Hepatocyte (in vitro differentiated cells): ENCODE measurements around the gene ZNF830. TPM values are rescaled to one million over a fixed set of nuclear protein-coding genes. Genes with fewer than 3 reads are reported as not detected.
"Not testable (repeated sequence)": the region's sequence is repeated elsewhere in the genome, so short reads cannot be mapped to it uniquely, and the experiment has no call there.

Source experiments
- DNase-seq: peaks from one replicate; pipeline ENCODE4 v3.0.0-alpha.2; 2016; ENCODE audit warnings: low spot score
- H2AFZ ChIP-seq: fragments of 200-600 bp; sonication (generic); 2 replicates; pipeline ENCODE4 v1.6.0; 2016; ENCODE audit warnings: antibody characterized with exemption, mild to moderate bottlenecking
- H3K27ac ChIP-seq: fragments of 200-600 bp; sonication (generic); 2 replicates; pipeline ENCODE4 v1.5.1; 2016; ENCODE audit warnings: mild to moderate bottlenecking
- H3K27me3 ChIP-seq: fragments of 200-600 bp; sonication (generic); 2 replicates; pipeline ENCODE4 v1.6.1; 2016
- H3K36me3 ChIP-seq: fragments of 200-600 bp; sonication (generic); replicated peaks from 2 replicates; pipeline ENCODE4 v1.5.1; 2016; ENCODE audit warnings: low read depth; ENCODE audit not compliant: insufficient read depth
- H3K4me1 ChIP-seq: fragments of 200-600 bp; sonication (generic); 2 replicates; pipeline ENCODE4 v1.5.1; 2016; ENCODE audit warnings: mild to moderate bottlenecking, moderate library complexity; ENCODE audit not compliant: insufficient read depth
- H3K4me2 ChIP-seq: fragments of 200-600 bp; sonication (generic); 2 replicates; pipeline ENCODE4 v1.6.0; 2016
- H3K4me3 ChIP-seq: fragments of 200-600 bp; sonication (generic); 2 replicates; pipeline ENCODE4 v1.5.1; 2016; ENCODE audit warnings: mild to moderate bottlenecking
- H3K79me2 ChIP-seq: fragments of 200-600 bp; sonication (generic); 2 replicates; pipeline ENCODE4 v1.6.0; 2017; ENCODE audit warnings: mild to moderate bottlenecking
- H3K9me2 ChIP-seq: fragments of 200-600 bp; sonication (generic); replicated peaks from 2 replicates; pipeline ENCODE4 v1.6.0; 2017; ENCODE audit warnings: mild to moderate bottlenecking; ENCODE audit not compliant: insufficient read depth
- H3K9me3 ChIP-seq: fragments of 200-600 bp; sonication (generic); 2 replicates; pipeline ENCODE4 v1.5.1; 2016; ENCODE audit warnings: low read depth, mild to moderate bottlenecking
- H4K20me1 ChIP-seq: fragments of 200-600 bp; sonication (generic); 2 replicates; pipeline ENCODE4 v1.6.0; 2016; ENCODE audit warnings: mild to moderate bottlenecking; ENCODE audit not compliant: insufficient read depth, poor library complexity, severe bottlenecking
- CTCF ChIP-seq: fragments of 200-600 bp; sonication (generic); IDR thresholded peaks from 2 replicates; pipeline ENCODE4 v1.5.1; 2016; ENCODE audit warnings: antibody characterized with exemption, mild to moderate bottlenecking; ENCODE audit not compliant: poor library complexity
- EZH2 ChIP-seq: fragments of 200-600 bp; sonication (generic); IDR thresholded peaks from 2 replicates; pipeline ENCODE4 v1.6.1; 2016; ENCODE audit warnings: antibody characterized with exemption, mild to moderate bottlenecking, borderline replicate concordance
- EZH2phosphoT487 ChIP-seq: fragments of 200-600 bp; sonication (generic); IDR thresholded peaks from one replicate; pipeline ENCODE4 v1.6.1; 2018; ENCODE audit warnings: antibody characterized with exemption, mild to moderate bottlenecking, low read depth, moderate library complexity; ENCODE audit not compliant: unreplicated experiment, severe bottlenecking
- WGBS: methylation state at CpG from one replicate; pipeline ENCODE4 v1.1.6; 2016; ENCODE audit warnings: low lambda C conversion rate; ENCODE audit errors: missing lambda C conversion rate; 5-methylcytosine and 5-hydroxymethylcytosine counted together
- polyA plus RNA-seq: library from polyadenylated mRNA; unstranded; fragments of >200 nt; fragmentation: Nextera tagmentation; extraction: Ambion mirVana; gene quantifications from 2 replicates; pipeline ENCODE4 v1.2.1, GENCODE V29; 2016
- total RNA-seq: library from RNA; depleted of rRNA; stranded (reverse); fragments of >200 nt; gene quantifications from 2 replicates; pipeline ENCODE4 v1.2.3, GENCODE V29; 2014

Gene ZNF830
- total and polyA plus RNA-seq, 2 experiments from 2014 or later = 11.0 to 11.8 TPM

- Histone ChIP-seq H3K27ac (no peak overlapping the region), H4K20me1 (no peaks in the 10 kb centered on the region), H3K9me2 (no peaks in the 10 kb centered on the region), H3K4me2 (no peak overlapping the region), H3K9me3 (no peaks in the 10 kb centered on the region), H2AFZ (no peak overlapping the region), H3K27me3 (no peaks in the 10 kb centered on the region), H3K36me3 (no peaks in the 10 kb centered on the region), H3K4me3 (no peak overlapping the region), H3K4me1 (no peaks in the 10 kb centered on the region), H3K79me2 (no peaks in the 10 kb centered on the region)
- TF ChIP-seq CTCF (peak; percentile 62), EZH2phosphoT487 (no peak), EZH2 (no peak)
- 55% methylated on average over 5 of the region's 5 CpGs for WGBS
- DNase-seq = peak; percentile 76
Measured at GRCh38 chr17:34998205-34998604, 36.9 kb downstream of the ZNF830 start.

DNA sequence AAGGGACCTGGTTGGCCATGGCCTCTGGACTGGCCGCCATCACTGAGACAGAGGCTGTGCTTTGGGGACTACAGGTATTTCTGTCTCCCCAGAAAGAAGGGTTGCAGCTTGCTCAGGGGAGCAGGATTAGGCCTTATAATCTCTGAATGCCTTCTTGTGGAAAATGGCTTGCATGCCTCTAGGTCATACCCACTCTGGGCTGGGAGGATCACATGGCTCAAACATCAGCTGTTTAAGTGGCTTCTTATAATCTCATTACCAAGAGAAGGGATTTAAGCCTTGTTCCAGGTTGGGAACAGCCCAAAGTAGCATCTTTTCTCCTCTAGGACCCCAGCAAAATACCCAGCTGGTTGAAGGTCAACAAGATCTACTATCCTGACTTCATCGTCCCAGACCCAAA is 38.1 kb downstream of the ZNF830 start:
- no peak overlapping the region for H3K4me3 ChIP-seq
- H3K79me2 ChIP-seq = no peaks in the 10 kb centered on the region
- no peak overlapping the region for H2AFZ ChIP-seq
- no peak overlapping the region for H3K27ac ChIP-seq
- DNase-seq = no peak
- no peaks in the 10 kb centered on the region for H3K36me3 ChIP-seq
- no peaks in the 10 kb centered on the region for H3K27me3 ChIP-seq
- H4K20me1 ChIP-seq = no peaks in the 10 kb centered on the region
- no peak overlapping the region for H3K4me2 ChIP-seq
- H3K9me2 ChIP-seq = no peaks in the 10 kb centered on the region
- TF ChIP-seq EZH2 = no peak
- no peak for TF ChIP-seq CTCF
- TF ChIP-seq EZH2phosphoT487 = no peak
- no peaks in the 10 kb centered on the region for H3K4me1 ChIP-seq
- WGBS = 97% methylated on average over 2 of the region's 2 CpGs
- no peaks in the 10 kb centered on the region for H3K9me3 ChIP-seq

GRCh38 chr17:35000965-35001364 is 39.6 kb downstream of the ZNF830 start:
- H3K36me3 ChIP-seq, H3K27me3 ChIP-seq, H3K4me3 ChIP-seq, H2AFZ ChIP-seq, DNase-seq, H3K79me2 ChIP-seq, H3K27ac ChIP-seq, H4K20me1 ChIP-seq, H3K9me3 ChIP-seq, H3K4me2 ChIP-seq, H3K9me2 ChIP-seq, H3K4me1 ChIP-seq: not testable (repeated sequence)
- 95% methylated on average over 14 of the region's 14 CpGs for whole genome bisulfite sequencing

DNA sequence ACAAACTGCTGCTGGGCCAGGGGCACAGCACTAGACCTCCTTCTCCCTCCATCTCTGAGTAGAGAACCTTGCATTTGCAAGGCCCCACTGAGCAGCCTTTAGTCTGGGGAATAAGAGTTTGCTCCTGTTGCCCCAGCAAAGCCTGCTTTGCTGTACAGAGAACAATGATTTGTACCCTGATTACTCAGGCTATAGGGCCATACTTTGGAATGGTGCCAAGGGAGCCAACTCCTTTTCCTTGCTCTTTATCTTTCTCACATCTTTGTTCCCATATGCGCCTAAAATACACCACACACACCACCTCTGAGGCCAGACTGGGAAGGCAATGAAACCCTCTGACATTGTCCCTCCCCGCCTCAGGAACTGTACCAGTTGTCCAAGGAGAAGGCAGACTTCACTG is 40.2 kb downstream of the ZNF830 start:
- H2AFZ ChIP-seq = no peak overlapping the region
- H3K27ac ChIP-seq = no peak overlapping the region
- DNase-seq = no peak
- H3K4me1 ChIP-seq = no peaks in the 10 kb centered on the region
- H3K4me2 ChIP-seq = no peak overlapping the region
- H3K4me3 ChIP-seq = no peak overlapping the region
- no peaks in the 10 kb centered on the region for H4K20me1 ChIP-seq
- 98% methylated on average over 2 of the region's 2 CpGs for WGBS
- no peaks in the 10 kb centered on the region for H3K36me3 ChIP-seq
- H3K79me2 ChIP-seq = no peaks in the 10 kb centered on the region
- TF ChIP-seq CTCF = no peak
- TF ChIP-seq EZH2 = no peak
- TF ChIP-seq EZH2phosphoT487 = no peak
- no peaks in the 10 kb centered on the region for H3K27me3 ChIP-seq
- H3K9me2 ChIP-seq = no peaks in the 10 kb centered on the region
- no peaks in the 10 kb centered on the region for H3K9me3 ChIP-seq
